Activated CD4-positive, alpha-beta T cell treated with anti-CD3 and anti-CD28 coated beads for 24 hours (primary cell): ENCODE results near the gene CENPB.
A peak's percentile ranks its signal among the peaks of the same experiment; 100 is the strongest.

Experiments used
- DNase-seq, 2 donors: peaks; one replicate each; pipeline ENCODE4 v3.0.0-alpha.2; 2020; ENCODE audit warnings: low read depth in 2 of 2

The CENPB gene

GRCh38 chr20:3766422-3767109 is 20.0 kb downstream of the CENPB start:
- no peak for DNase-seq

GRCh38 chr20:3765171-3765882 is 21.2 kb downstream of the CENPB start:
- no peak for DNase-seq

GRCh38 chr20:3764659-3765058 is 21.9 kb downstream of the CENPB start:
- DNase-seq, result no peak

- DNase-seq, result no peak
Observed at GRCh38 chr20:3763671-3764601, 22.6 kb downstream of the CENPB start.

GRCh38 chr20:3760655-3761348 is 25.7 kb downstream of the CENPB start:
- DNase-seq, result no peak

GRCh38 chr20:3759884-3760283 is 26.7 kb downstream of the CENPB start:
- DNase-seq, result no peak

- no peak for DNase-seq
Observed at GRCh38 chr20:3759316-3759823, 27.2 kb downstream of the CENPB start.

- no peak for DNase-seq
Observed at GRCh38 chr20:3758566-3758965, 28.0 kb downstream of the CENPB start.

- DNase-seq, result no peak
Observed at GRCh38 chr20:3757268-3757667, 29.3 kb downstream of the CENPB start.

- DNase-seq, result no peak
Observed at GRCh38 chr20:3755814-3756480, 30.6 kb downstream of the CENPB start.

- no peak for DNase-seq
Observed at GRCh38 chr20:3755269-3755668, 31.3 kb downstream of the CENPB start.

- no peak for DNase-seq
Observed at GRCh38 chr20:3754276-3754630, 32.3 kb downstream of the CENPB start.

GRCh38 chr20:3753501-3754275 is 32.9 kb downstream of the CENPB start:
- DNase-seq, result no peak

- DNase-seq, result peak; percentile 41 to 43
Observed at GRCh38 chr20:3753098-3753497, 33.4 kb downstream of the CENPB start.

GRCh38 chr20:3752386-3752759 is 34.2 kb downstream of the CENPB start:
- no peak for DNase-seq

- DNase-seq, result peak; percentile 19 to 31
Observed at GRCh38 chr20:3751675-3752385, 34.7 kb downstream of the CENPB start.

- DNase-seq, result no peak
Observed at GRCh38 chr20:3751305-3751674, 35.2 kb downstream of the CENPB start.

- no peak for DNase-seq
Observed at GRCh38 chr20:3749689-3750531, 36.6 kb downstream of the CENPB start.
